ENCODE results near the gene ZSWIM6. TPM values are rescaled to one million over a fixed set of nuclear protein-coding genes. Genes with fewer than 3 reads are reported as not detected.

Gene ZSWIM6
- total RNA-seq, 4 donors from 2014 or later = 1.9 to 4.0 (median 3.0) TPM

DNA sequence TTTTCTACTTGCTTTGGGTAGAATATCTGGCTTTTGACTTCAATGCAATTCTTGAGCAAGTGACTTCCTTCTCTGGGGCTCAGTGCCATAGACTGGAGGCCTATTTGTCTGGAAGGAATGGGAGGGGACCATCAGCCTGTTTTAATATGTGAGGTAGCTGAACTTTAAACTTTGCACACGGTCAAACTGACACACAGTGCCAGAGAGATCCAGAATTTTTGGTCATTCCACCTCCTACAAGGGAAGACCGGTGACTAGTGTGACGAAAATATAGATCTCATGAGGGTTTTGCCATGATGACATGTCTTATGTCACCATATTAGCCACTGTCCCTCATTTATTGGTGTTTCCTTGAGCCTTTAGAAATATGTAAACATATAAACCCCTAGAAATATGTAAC, 44.6 kb upstream of the ZSWIM6 start:
- H3K4me1 ChIP-seq = no peaks in the 10 kb centered on the region
- H3K27ac ChIP-seq = no peak overlapping the region
- DNase-seq = no peak
- intact Hi-C loops (cut with DNase I; ENCODE audit: low total_unique reads) = no loop called here
- H3K9me3 ChIP-seq = no peaks in the 10 kb centered on the region
- in situ Hi-C loops (cut with MboI; ENCODE audit: low sequenced_read_pairs in 4 of 4) = no loop called here
- H3K36me3 ChIP-seq = no peaks in the 10 kb centered on the region
- TF ChIP-seq, protein P1, sequence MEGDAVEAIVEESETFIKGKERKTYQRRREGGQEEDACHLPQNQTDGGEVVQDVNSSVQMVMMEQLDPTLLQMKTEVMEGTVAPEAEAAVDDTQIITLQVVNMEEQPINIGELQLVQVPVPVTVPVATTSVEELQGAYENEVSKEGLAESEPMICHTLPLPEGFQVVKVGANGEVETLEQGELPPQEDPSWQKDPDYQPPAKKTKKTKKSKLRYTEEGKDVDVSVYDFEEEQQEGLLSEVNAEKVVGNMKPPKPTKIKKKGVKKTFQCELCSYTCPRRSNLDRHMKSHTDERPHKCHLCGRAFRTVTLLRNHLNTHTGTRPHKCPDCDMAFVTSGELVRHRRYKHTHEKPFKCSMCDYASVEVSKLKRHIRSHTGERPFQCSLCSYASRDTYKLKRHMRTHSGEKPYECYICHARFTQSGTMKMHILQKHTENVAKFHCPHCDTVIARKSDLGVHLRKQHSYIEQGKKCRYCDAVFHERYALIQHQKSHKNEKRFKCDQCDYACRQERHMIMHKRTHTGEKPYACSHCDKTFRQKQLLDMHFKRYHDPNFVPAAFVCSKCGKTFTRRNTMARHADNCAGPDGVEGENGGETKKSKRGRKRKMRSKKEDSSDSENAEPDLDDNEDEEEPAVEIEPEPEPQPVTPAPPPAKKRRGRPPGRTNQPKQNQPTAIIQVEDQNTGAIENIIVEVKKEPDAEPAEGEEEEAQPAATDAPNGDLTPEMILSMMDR (IDR thresholded peaks at IDR 0.05 in 4 of 5, conservative IDR thresholded peaks at IDR 0.05 in 1 of 5) = no peak
- no peak for TF ChIP-seq POLR2A (IDR thresholded peaks at IDR 0.05)
- no peak for ATAC-seq
- no peak overlapping the region for H3K4me3 ChIP-seq
- no peaks in the 10 kb centered on the region for H3K27me3 ChIP-seq

DNA sequence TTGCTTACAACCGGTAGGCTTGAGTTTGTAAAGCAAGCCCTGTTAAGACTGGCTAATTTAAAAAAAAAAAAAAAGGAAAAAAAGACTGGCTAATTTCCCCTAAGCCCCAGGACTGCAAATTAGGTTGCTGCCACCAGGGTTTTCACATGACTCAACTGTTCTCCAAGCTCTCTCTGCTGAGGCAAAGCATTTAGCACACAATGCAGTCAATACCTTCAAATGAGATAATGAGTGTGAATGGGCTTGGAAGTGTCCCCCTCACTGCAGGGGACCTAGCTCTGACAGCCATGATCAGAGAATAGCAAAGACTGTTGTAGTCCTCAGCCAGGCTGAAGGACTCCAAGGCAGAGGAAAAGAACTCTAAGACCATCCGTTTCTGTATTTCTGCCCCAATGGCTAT, 42.8 kb upstream of the ZSWIM6 start:
- peaks cover 3% of the 10 kb centered on the region in 2 donors for H3K4me1 ChIP-seq
- no peak overlapping the region for H3K4me3 ChIP-seq
- no peak overlapping the region for H3K27ac ChIP-seq
- intact Hi-C loops (cut with DNase I; ENCODE audit: low total_unique reads) = no loop called here
- H3K9me3 ChIP-seq = no peaks in the 10 kb centered on the region
- in situ Hi-C loops (cut with MboI; ENCODE audit: low sequenced_read_pairs in 4 of 4) = no loop called here
- H3K36me3 ChIP-seq = no peaks in the 10 kb centered on the region
- DNase-seq (no peak), ATAC-seq (no peak)
- no peak for TF ChIP-seq POLR2A (IDR thresholded peaks at IDR 0.05)
- TF ChIP-seq, protein P1 (IDR thresholded peaks at IDR 0.05 in 4 of 5, conservative IDR thresholded peaks at IDR 0.05 in 1 of 5) = no peak
- H3K27me3 ChIP-seq = no peaks in the 10 kb centered on the region

DNA sequence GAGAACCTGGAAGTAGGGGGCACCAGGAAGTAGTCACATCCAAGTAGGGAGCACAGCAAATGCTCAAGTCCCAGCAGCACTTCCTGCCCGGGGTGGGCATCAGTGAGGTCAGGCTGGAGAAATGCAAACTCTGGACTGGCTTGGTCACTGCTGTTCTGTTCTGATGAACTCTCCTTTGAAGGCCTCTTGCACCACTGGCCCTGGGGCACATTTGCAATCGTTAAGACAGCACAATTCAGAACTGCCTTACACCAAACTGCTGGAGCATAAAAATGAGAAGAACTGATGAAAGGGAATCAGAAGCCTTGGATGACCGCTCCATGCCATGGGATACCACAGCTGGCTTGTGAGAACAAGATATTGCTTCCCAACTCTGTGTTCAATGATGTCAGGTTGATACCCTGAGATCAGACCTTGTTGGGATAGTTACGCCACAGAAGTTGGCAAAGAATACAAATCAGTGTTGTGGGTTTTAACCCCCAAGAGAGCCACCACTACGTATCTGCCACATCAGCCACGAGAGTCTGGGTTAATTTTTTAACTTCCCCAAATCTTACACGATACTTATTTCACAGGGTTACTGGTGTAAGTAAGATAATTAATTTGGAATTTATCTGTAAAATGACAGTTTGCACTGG, 42.3 kb upstream of the ZSWIM6 start:
- no peaks in the 10 kb centered on the region for H3K36me3 ChIP-seq
- TF ChIP-seq POLR2A (IDR thresholded peaks at IDR 0.05) = no peak
- TF ChIP-seq, protein P1 (IDR thresholded peaks at IDR 0.05 in 4 of 5, conservative IDR thresholded peaks at IDR 0.05 in 1 of 5) = no peak
- intact Hi-C loops (cut with DNase I; ENCODE audit: low total_unique reads) (no loop called here), in situ Hi-C loops (cut with MboI; ENCODE audit: low sequenced_read_pairs in 4 of 4) (no loop called here)
- H3K27me3 ChIP-seq = no peaks in the 10 kb centered on the region
- H3K27ac ChIP-seq = no peak overlapping the region
- DNase-seq (no peak), ATAC-seq (no peak)
- H3K4me3 ChIP-seq = no peak overlapping the region
- H3K9me3 ChIP-seq = no peaks in the 10 kb centered on the region
- H3K4me1 ChIP-seq = peaks cover 3% of the 10 kb centered on the region in 2 donors

DNA sequence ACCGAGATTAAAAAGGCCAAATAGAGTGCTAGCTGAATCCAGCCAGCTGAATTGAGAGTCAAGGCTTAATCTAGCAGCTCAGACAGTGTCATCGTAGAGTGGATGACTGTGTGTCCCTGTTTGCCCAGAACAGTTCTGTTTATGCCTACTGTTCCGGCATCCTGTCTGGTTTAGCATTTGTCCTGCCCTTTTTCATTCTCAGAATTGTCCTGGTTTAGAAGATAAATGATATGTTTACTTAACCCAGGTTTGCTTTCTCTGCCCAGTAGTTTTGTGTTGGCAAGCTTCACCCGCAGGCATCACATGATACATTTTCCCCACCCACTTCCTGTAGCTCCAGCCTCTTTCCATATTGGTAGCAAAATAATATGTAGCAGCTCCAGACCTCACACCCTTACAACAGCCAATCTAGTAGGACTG, 41.3 kb upstream of the ZSWIM6 start:
- H3K27me3 ChIP-seq = no peaks in the 10 kb centered on the region
- in situ Hi-C loops (cut with MboI; ENCODE audit: low sequenced_read_pairs in 4 of 4) = no loop called here
- H3K4me3 ChIP-seq = no peak overlapping the region
- DNase-seq (no peak), ATAC-seq (no peak)
- no peaks in the 10 kb centered on the region for H3K9me3 ChIP-seq
- intact Hi-C loops (cut with DNase I; ENCODE audit: low total_unique reads) = no loop called here
- H3K27ac ChIP-seq = no peak overlapping the region
- peaks cover 3% of the 10 kb centered on the region in 2 donors for H3K4me1 ChIP-seq
- no peaks in the 10 kb centered on the region for H3K36me3 ChIP-seq
- no peak for TF ChIP-seq POLR2A (IDR thresholded peaks at IDR 0.05)
- TF ChIP-seq, protein P1 (IDR thresholded peaks at IDR 0.05 in 4 of 5, conservative IDR thresholded peaks at IDR 0.05 in 1 of 5) = no peak
